H1 (cell line): ENCODE measurements around the gene TXLNA. TPM values are rescaled to one million over a fixed set of nuclear protein-coding genes. Genes with fewer than 3 reads are reported as not detected.
A peak's percentile ranks its signal among the peaks of the same experiment; 100 is the strongest.

Experiments
- CBX5 ChIP-seq: fragments of 300-800, 300-1000 bp; sonication (generic); IDR thresholded peaks from 2 replicates; pipeline ENCODE4 v1.7.1; 2016; ENCODE audit warnings: antibody characterized with exemption, low read length, low read depth
- EP300 ChIP-seq, 2 experiments: IDR thresholded peaks; 1 replicate in 1 of 2; 2 replicates in 1 of 2; pipeline ENCODE4 v1.6.1; 2011 to 2012; ENCODE audit warnings: low read depth in 2 of 2, low read length in 2 of 2, mild to moderate bottlenecking in 2 of 2, borderline replicate concordance in 1 of 2, inconsistent platforms in 1 of 2, moderate library complexity in 1 of 2
- KDM4A ChIP-seq: IDR thresholded peaks from one replicate; pipeline ENCODE4 v1.7.1; 2012; ENCODE audit warnings: low read depth, mild to moderate bottlenecking, moderate library complexity, low read length, inconsistent platforms; ENCODE audit not compliant: severe bottlenecking
- PHF8 ChIP-seq: fragments of 200-600 bp; sonication (generic); conservative IDR thresholded peaks from 2 replicates; pipeline ENCODE4 v1.7.1; 2012; ENCODE audit warnings: low read depth, mild to moderate bottlenecking, inconsistent platforms, low read length, moderate library complexity
- RAD21 ChIP-seq, 2 experiments: IDR thresholded peaks in 1 of 2; conservative IDR thresholded peaks in 1 of 2; 2 replicates each; pipeline ENCODE4 v1.6.1; 2011; ENCODE audit warnings: low read depth in 2 of 2, low read length in 2 of 2, improper control_type of control experiment in 1 of 2, inconsistent platforms in 1 of 2, mild to moderate bottlenecking in 1 of 2, moderate library complexity in 1 of 2
- SUZ12 ChIP-seq: fragments of 200-600 bp; sonication (generic); IDR thresholded peaks from 2 replicates; pipeline ENCODE4 v1.6.1; 2012; ENCODE audit warnings: mild to moderate bottlenecking, inconsistent platforms, low read length, moderate library complexity, mixed read lengths
- TBP ChIP-seq: IDR thresholded peaks from 2 replicates; pipeline ENCODE4 v1.6.1; 2011; ENCODE audit warnings: low read depth, low read length, improper control_type of control experiment
- ZNF274 ChIP-seq: IDR thresholded peaks from 2 replicates; pipeline ENCODE4 v1.7.0; 2012; ENCODE audit warnings: low read length, borderline replicate concordance; ENCODE audit errors: extremely low read depth
- polyA plus RNA-seq, 7 experiments: library from polyadenylated mRNA; depleted of rRNA in 3 of 7; stranded (reverse) in 5 of 7; unstranded in 2 of 7; fragments of >200 nt in 5 of 7; fragments of 200-250 nt in 2 of 7; gene quantifications; 1 replicate in 5 of 7; 2 replicates in 1 of 7; 4 replicates in 1 of 7; pipeline versions ENCODE4 v1.2.1 to v1.2.3, GENCODE V29; 2011 to 2013; ENCODE audit warnings: missing spikeins in 2 of 7, mixed read lengths in 2 of 7
- total RNA-seq: library from RNA; stranded (reverse); fragmentation: NEBNext Ultra II Directional; extraction: Animal tissue kit (Norgen Biotek cat#: 25700); gene quantifications from 2 replicates; pipeline ENCODE4 v1.2.1, GENCODE V29; 2021
- TF ChIP-seq, protein P1 (sequence below): fragments of 300-600 bp; sonication (generic); IDR thresholded peaks from 2 replicates; pipeline ENCODE4 v1.7.1; 2012; ENCODE audit warnings: low read length, moderate library complexity, mild to moderate bottlenecking, inconsistent platforms; ENCODE audit not compliant: insufficient replicate concordance

The TXLNA gene
- total and polyA plus RNA-seq, 2 of the 8 experiments (the other 6 are each of a cell fraction or from before 2014, with no cell fraction given) = 31.3 to 46.9 TPM

DNA sequence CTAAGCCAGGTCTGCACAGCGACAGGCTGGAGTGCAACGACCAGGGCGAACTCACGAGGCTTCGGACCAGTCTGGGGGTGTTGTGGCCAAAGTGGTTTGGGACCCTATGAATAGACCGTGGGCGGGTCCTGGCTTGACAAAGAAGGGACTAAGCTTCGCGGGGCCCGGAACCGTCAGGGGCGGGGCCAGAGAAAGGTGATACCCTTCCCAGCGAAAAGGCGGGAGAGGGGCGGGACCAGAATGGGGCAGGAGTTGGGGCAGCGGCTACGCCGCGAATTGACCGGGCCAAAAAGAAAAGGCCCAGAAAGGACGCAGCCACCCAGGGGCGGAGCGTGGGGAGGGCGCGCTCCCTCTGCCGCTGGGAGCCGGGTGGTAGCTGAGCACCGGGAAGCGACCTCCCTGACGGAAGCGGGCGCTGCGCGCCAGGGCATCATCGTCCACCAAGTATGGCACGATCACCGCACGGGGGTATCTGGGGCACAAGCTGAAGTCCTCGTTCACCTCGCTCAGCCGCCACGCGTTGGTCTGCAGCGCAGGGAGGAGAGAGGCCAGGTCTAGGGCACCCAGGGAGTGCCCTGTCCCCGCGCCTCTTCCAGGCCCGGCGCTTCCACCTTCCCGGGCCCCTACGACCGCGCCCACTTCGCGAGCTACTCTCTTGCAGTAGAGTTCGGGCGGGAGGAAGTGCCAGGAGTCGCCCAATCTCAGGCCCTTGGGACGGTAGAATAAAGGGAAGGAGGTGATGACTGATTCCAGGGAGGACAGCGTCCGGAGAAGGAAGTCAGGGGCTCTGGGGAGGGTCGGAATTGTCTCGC lies 60.9 kb downstream of the TXLNA start (continued):
- TF ChIP-seq TBP (peak; percentile 53), RAD21 (IDR thresholded peaks at IDR 0.05 in 1 of 2, conservative IDR thresholded peaks at IDR 0.05 in 1 of 2; ENCODE audit: low read depth in 2 of 2, low read length in 2 of 2) (peak in 1 of 2 experiments; percentile 13; a peak in 1 of 4 replicates), KDM4A (peak; percentile 49), ZNF274 (no peak), PHF8 (0 out of 2 replicates have a peak, but pooled peaks have one; percentile 4), EP300 (IDR thresholded peaks at IDR 0.05; ENCODE audit: borderline replicate concordance in 1 of 2, low read depth in 2 of 2, low read length in 2 of 2) (no peak), CBX5 (no peak), SUZ12 (no peak)
- TF ChIP-seq, protein P1, sequence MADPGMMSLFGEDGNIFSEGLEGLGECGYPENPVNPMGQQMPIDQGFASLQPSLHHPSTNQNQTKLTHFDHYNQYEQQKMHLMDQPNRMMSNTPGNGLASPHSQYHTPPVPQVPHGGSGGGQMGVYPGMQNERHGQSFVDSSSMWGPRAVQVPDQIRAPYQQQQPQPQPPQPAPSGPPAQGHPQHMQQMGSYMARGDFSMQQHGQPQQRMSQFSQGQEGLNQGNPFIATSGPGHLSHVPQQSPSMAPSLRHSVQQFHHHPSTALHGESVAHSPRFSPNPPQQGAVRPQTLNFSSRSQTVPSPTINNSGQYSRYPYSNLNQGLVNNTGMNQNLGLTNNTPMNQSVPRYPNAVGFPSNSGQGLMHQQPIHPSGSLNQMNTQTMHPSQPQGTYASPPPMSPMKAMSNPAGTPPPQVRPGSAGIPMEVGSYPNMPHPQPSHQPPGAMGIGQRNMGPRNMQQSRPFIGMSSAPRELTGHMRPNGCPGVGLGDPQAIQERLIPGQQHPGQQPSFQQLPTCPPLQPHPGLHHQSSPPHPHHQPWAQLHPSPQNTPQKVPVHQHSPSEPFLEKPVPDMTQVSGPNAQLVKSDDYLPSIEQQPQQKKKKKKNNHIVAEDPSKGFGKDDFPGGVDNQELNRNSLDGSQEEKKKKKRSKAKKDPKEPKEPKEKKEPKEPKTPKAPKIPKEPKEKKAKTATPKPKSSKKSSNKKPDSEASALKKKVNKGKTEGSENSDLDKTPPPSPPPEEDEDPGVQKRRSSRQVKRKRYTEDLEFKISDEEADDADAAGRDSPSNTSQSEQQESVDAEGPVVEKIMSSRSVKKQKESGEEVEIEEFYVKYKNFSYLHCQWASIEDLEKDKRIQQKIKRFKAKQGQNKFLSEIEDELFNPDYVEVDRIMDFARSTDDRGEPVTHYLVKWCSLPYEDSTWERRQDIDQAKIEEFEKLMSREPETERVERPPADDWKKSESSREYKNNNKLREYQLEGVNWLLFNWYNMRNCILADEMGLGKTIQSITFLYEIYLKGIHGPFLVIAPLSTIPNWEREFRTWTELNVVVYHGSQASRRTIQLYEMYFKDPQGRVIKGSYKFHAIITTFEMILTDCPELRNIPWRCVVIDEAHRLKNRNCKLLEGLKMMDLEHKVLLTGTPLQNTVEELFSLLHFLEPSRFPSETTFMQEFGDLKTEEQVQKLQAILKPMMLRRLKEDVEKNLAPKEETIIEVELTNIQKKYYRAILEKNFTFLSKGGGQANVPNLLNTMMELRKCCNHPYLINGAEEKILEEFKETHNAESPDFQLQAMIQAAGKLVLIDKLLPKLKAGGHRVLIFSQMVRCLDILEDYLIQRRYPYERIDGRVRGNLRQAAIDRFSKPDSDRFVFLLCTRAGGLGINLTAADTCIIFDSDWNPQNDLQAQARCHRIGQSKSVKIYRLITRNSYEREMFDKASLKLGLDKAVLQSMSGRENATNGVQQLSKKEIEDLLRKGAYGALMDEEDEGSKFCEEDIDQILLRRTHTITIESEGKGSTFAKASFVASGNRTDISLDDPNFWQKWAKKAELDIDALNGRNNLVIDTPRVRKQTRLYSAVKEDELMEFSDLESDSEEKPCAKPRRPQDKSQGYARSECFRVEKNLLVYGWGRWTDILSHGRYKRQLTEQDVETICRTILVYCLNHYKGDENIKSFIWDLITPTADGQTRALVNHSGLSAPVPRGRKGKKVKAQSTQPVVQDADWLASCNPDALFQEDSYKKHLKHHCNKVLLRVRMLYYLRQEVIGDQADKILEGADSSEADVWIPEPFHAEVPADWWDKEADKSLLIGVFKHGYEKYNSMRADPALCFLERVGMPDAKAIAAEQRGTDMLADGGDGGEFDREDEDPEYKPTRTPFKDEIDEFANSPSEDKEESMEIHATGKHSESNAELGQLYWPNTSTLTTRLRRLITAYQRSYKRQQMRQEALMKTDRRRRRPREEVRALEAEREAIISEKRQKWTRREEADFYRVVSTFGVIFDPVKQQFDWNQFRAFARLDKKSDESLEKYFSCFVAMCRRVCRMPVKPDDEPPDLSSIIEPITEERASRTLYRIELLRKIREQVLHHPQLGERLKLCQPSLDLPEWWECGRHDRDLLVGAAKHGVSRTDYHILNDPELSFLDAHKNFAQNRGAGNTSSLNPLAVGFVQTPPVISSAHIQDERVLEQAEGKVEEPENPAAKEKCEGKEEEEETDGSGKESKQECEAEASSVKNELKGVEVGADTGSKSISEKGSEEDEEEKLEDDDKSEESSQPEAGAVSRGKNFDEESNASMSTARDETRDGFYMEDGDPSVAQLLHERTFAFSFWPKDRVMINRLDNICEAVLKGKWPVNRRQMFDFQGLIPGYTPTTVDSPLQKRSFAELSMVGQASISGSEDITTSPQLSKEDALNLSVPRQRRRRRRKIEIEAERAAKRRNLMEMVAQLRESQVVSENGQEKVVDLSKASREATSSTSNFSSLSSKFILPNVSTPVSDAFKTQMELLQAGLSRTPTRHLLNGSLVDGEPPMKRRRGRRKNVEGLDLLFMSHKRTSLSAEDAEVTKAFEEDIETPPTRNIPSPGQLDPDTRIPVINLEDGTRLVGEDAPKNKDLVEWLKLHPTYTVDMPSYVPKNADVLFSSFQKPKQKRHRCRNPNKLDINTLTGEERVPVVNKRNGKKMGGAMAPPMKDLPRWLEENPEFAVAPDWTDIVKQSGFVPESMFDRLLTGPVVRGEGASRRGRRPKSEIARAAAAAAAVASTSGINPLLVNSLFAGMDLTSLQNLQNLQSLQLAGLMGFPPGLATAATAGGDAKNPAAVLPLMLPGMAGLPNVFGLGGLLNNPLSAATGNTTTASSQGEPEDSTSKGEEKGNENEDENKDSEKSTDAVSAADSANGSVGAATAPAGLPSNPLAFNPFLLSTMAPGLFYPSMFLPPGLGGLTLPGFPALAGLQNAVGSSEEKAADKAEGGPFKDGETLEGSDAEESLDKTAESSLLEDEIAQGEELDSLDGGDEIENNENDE = no peak
